GM12878 (cell line): Measurements from ENCODE around the gene AKT1. TPM values are rescaled to one million over a fixed set of nuclear protein-coding genes. Genes with fewer than 3 reads are reported as not detected.

Source experiments
- ATAC-seq: fragments of 200-7000 bp; cut with Tn5 transposase; 3 replicates; pipeline ENCODE4 v1.9.1; 2020; ENCODE audit warnings: mild to moderate bottlenecking, moderate library complexity
- BruUV-seq: library from RNA; stranded (reverse); fragments of 400-500 nt; replicated peaks from 2 replicates; lab custom pipeline; 2021; lab: Mats Ljungman, UMichigan
- CTCF ChIA-PET: fragments of 300-600 bp; sonication (Branson Sonifier 250); formaldehyde crosslinking; extraction: SDS; loops from one replicate; lab custom pipeline; 2021; ENCODE audit warnings: inconsistent platforms; lab: Yijun Ruan, JAX
- POLR2A ChIA-PET: fragments of 350-600 bp; formaldehyde crosslinking; extraction: SDS; loops from one replicate; lab custom pipeline; 2021; ENCODE audit warnings: inconsistent platforms; lab: Charles Lee
- RAD21 ChIA-PET: fragments of 300-600 bp; sonication (Branson Sonifier 250); formaldehyde crosslinking; loops from one replicate; lab custom pipeline; 2023; ENCODE audit warnings: antibody characterized with exemption; ENCODE audit not compliant: unreplicated experiment; lab: Charles Lee
- SMC1A ChIA-PET: fragments of 300-600 bp; sonication (Branson Sonifier 250); formaldehyde crosslinking; loops from one replicate; lab custom pipeline; 2023; ENCODE audit not compliant: unreplicated experiment, uncharacterized antibody; lab: Charles Lee
- DNase-seq: peaks from one replicate; pipeline ENCODE4 v3.0.0-alpha.2; 2011; ENCODE audit warnings: low read depth, low spot score
- FAIRE-seq: peaks from 3 replicates; lab custom pipeline; 2011; peaks lifted over from hg19 to GRCh38; lab: Jason Lieb, UNC
- H2AFZ ChIP-seq: 2 replicates; pipeline ENCODE4 v1.6.0; 2011; ENCODE audit warnings: low read depth, low read length, control low read depth; ENCODE audit not compliant: control insufficient read depth
- H3K27ac ChIP-seq: 2 replicates; pipeline ENCODE4 v1.5.1; 2011; ENCODE audit warnings: control low read depth; ENCODE audit not compliant: control insufficient read depth, insufficient read depth
- H3K27me3 ChIP-seq, 2 experiments: replicated peaks in 1 of 2; 2 replicates each; pipeline versions ENCODE4 v1.6.0 to v1.6.1; 2011; ENCODE audit warnings: low read length in 1 of 2; ENCODE audit not compliant: control insufficient read depth in 2 of 2, insufficient read depth in 2 of 2
- H3K36me3 ChIP-seq, 2 experiments: 2 replicates each; pipeline ENCODE4 v1.5.1; 2011; ENCODE audit warnings: low read length in 1 of 2; ENCODE audit not compliant: control insufficient read depth in 2 of 2, insufficient read depth in 2 of 2
- H3K4me1 ChIP-seq: 2 replicates; pipeline ENCODE4 v1.6.1; 2011; ENCODE audit warnings: mild to moderate bottlenecking, low read length, moderate library complexity, mixed read lengths; ENCODE audit not compliant: control insufficient read depth, insufficient read depth
- H3K4me2 ChIP-seq: 2 replicates; pipeline ENCODE4 v1.6.0; 2011; ENCODE audit warnings: control low read depth; ENCODE audit not compliant: control insufficient read depth, insufficient read depth
- H3K4me3 ChIP-seq: fragments of 200-600 bp; sonication (generic); 2 replicates; pipeline ENCODE4 v1.5.1; 2016
- H3K79me2 ChIP-seq: 2 replicates; pipeline ENCODE4 v1.6.0; 2011; ENCODE audit warnings: low read length; ENCODE audit not compliant: control insufficient read depth, insufficient read depth
- H3K9ac ChIP-seq: 2 replicates; pipeline ENCODE4 v1.8.0; 2011; ENCODE audit warnings: low read length, control low read depth, mixed read lengths; ENCODE audit not compliant: control insufficient read depth, insufficient read depth
- H3K9me3 ChIP-seq: replicated peaks from 3 replicates; pipeline ENCODE4 v1.5.1; 2011; ENCODE audit warnings: mild to moderate bottlenecking, low read length; ENCODE audit not compliant: control insufficient read depth, insufficient read depth
- H4K20me1 ChIP-seq: 2 replicates; pipeline ENCODE4 v1.6.0; 2011; ENCODE audit not compliant: control insufficient read depth, insufficient read depth
- BRCA1 ChIP-seq: IDR thresholded peaks from 2 replicates; pipeline ENCODE4 v1.6.1; 2011; ENCODE audit warnings: low read depth, low read length, improper control_type of control experiment
- ZBTB33 ChIP-seq: fragments of 450-650 bp; IDR thresholded peaks from 2 replicates; pipeline ENCODE4 v1.6.1; 2017; ENCODE audit warnings: mild to moderate bottlenecking
- ZSCAN29 ChIP-seq: fragments of 450-650 bp; IDR thresholded peaks from 2 replicates; pipeline ENCODE4 v1.6.1; 2017; ENCODE audit warnings: mild to moderate bottlenecking, moderate library complexity
- WGBS: methylation state at CpG from one replicate; pipeline ENCODE4 v1.1.6; 2016; ENCODE audit warnings: low lambda C conversion rate; ENCODE audit not compliant: insufficient replicate concordance, insufficient coverage; ENCODE audit errors: missing lambda C conversion rate; 5-methylcytosine and 5-hydroxymethylcytosine counted together
- in situ Hi-C: fragments of 300-500 bp; cut with MboI; formaldehyde crosslinking; loops from 9 replicates; pipeline ENCODE4 v1.14.3; 2018; ENCODE audit warnings: mixed read lengths
- intact Hi-C: fragments of 100-400 bp; cut with micrococcal nuclease; formaldehyde crosslinking; loops from one replicate; pipeline ENCODE4 v1.14.2; 2022; ENCODE audit not compliant: unreplicated experiment
- polyA plus RNA-seq, 11 experiments: library from polyadenylated mRNA; depleted of rRNA in 4 of 11; unstranded in 6 of 11; stranded (reverse) in 5 of 11; fragments of >200 nt; fragmentation: Nextera tagmentation in 4 of 11; fragmentation: Illumina TruSeq in 1 of 11; extraction: Ambion mirVana in 4 of 11; extraction: Trizol in 1 of 11; gene quantifications; 1 replicate in 1 of 11; 2 replicates in 10 of 11; pipeline versions ENCODE4 v1.2.1 to v1.2.3, GENCODE V29; 2011 to 2016; ENCODE audit warnings: inconsistent platforms in 2 of 11, missing spikeins in 2 of 11, low read depth in 1 of 11
- total RNA-seq, 4 experiments: library from RNA; depleted of rRNA in 3 of 4; stranded (reverse); fragments of >200 nt in 3 of 4; fragmentation: Illumina TruSeq in 1 of 4; extraction: Trizol in 1 of 4; gene quantifications; 2 replicates each; pipeline versions ENCODE4 v1.2.1 to v1.2.3, GENCODE V29; 2013 to 2021

Gene AKT1
- total and polyA plus RNA-seq, 10 of the 15 experiments (the other 5 are each of a cell fraction or from before 2014, with no cell fraction given), result 0.63 to 110 (median 58.9) TPM

DNA sequence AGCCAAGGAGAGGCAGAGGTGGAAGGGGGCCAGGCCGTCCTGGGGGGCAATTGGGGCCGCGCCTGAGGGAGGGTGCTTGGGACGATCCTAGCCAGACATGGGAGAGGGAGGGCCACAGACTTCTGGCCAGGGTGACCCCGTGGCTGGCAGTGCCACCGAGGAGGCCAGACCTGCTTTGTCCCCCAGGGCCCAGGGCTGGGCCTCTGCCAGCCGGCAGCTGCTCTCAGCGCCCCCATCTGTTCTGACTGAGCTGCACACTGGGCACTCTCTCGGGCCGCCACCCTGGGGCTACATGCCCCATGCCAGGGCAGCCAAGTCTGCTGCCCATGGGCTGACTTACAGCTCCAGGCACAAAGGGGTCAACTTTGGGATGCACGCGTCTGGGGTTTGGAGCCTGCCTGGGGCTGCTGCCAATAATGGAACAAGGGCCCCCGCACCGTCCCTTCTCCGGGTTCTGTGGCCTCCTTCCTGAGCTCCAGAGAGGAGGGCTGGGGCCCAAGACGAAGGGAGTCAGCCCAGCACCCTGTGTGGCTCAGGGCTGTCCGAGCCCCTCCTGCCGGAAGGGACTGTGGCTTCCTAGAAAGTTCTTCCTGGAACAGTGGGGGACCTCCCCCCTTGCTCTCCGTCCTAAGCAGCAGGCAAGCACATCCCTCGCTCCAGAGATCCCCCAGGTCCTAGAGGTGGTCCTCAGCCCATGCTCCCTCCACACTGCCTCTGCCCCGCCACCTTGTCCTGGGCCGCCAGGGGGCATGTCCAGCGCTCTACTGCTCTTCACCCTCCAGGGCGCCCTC, 70.4 kb downstream of the AKT1 start:
- no peaks in the 10 kb centered on the region for H3K36me3 ChIP-seq
- H3K27ac ChIP-seq, result no peak overlapping the region
- ATAC-seq (peak; percentile 17; the same call in 2 of the 3 replicates), DNase-seq (no peak), FAIRE-seq (no peak)
- SMC1A ChIA-PET, result interaction anchor here (1.3 kb wide), 1 partner anchor 24 kb away, joined by 3 read pairs; no protein-coding TSS in a partner anchor
- 39% methylated on average over 24 of the region's 24 CpGs for WGBS
- no TSS peak for BruUV-seq
- no peaks in the 10 kb centered on the region for H4K20me1 ChIP-seq
- in situ Hi-C loops (no loop called here), intact Hi-C loops (no loop called here)
- no peaks in the 10 kb centered on the region for H3K9me3 ChIP-seq
- no peaks in the 10 kb centered on the region for H3K79me2 ChIP-seq
- no peak overlapping the region for H3K4me3 ChIP-seq
- no peaks in the 10 kb centered on the region for H3K4me1 ChIP-seq
- RAD21 ChIA-PET, result interaction anchor here (0.8 kb wide), 1 partner anchor 27 kb away, joined by 3 read pairs; the partner anchor contains the start of gene SIVA1
- POLR2A ChIA-PET, result no interaction called here
- no peak for TF ChIP-seq BRCA1
- 0 out of 2 replicates have a peak, but pooled peaks have one; percentile 38 for TF ChIP-seq ZBTB33
- TF ChIP-seq ZSCAN29, result no peak
- H3K4me2 ChIP-seq, result no peak overlapping the region
- no peak overlapping the region for H2AFZ ChIP-seq
- CTCF ChIA-PET, result interaction anchor here (0.7 to 1.5 kb wide), 3 partner anchors 9 to 28 kb away, joined by 3 to 8 read pairs (median 4); partner anchors contain the start of gene SIVA1
- no peak overlapping the region for H3K9ac ChIP-seq
- peaks cover 0 to 4% of the 10 kb centered on the region in 2 experiments; a peak in 1 of 4 replicates for H3K27me3 ChIP-seq
